Measurements from ENCODE around the gene CBX3. TPM values are rescaled to one million over a fixed set of nuclear protein-coding genes. Genes with fewer than 3 reads are reported as not detected.
A peak's percentile ranks its signal among the peaks of the same experiment; 100 is the strongest.
"Not testable (repeated sequence)": the region's sequence is repeated elsewhere in the genome, so short reads cannot be mapped to it uniquely, and the experiment has no call there.

The CBX3 gene
- total and polyA plus RNA-seq, 2 of the 13 experiments (the other 11 are each of a cell fraction or from before 2014, with no cell fraction given), result 53.9 to 249 TPM

DNA sequence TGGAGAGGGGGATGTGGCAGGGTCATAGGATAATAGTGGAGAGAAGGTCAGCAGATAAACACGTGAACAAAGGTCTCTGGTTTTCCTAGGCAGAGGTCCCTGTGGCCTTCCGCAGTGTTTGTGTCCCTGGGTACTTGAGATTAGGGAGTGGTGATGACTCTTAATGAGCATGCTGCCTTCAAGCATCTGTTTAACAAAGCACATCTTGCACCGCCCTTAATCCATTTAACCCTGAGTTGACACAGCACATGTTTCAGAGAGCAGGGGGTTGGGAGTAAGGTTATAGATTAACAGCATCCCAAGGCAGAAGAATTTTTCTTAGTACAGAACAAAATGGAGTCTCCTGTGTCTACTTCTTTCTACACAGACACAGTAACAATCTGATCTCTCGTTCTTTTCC, 25.6 kb upstream of the CBX3 start:
- DNase-seq (ENCODE audit: low spot score); H3K9ac ChIP-seq (ENCODE audit: insufficient read depth, low read depth, low read length); H3K79me2 ChIP-seq (ENCODE audit: insufficient read depth, low read length); H3K4me2 ChIP-seq (ENCODE audit: low read depth, low read length); BruUV-seq (replicated peaks); CTCF ChIA-PET (ENCODE audit: low intra/inter-chr PET ratio, low total read pairs); H3K27me3 ChIP-seq (ENCODE audit: control insufficient read depth in 1 of 2, insufficient read depth in 2 of 2, low read length in 2 of 2); ATAC-seq; H3K27ac ChIP-seq (ENCODE audit: extremely low read length, insufficient read depth, low read length); H2AFZ ChIP-seq (ENCODE audit: low read length); H3K4me1 ChIP-seq (ENCODE audit: insufficient read depth, low read length); H3K36me3 ChIP-seq (replicated peaks in 1 of 2; ENCODE audit: control insufficient read depth in 1 of 2, insufficient read depth in 2 of 2, low read length in 2 of 2); in situ Hi-C loops (cut with HindIII; ENCODE audit: extremely low pct_ligation_motif_present, low pct_unique_long_range_greater_than_20kb); H3K4me3 ChIP-seq (replicated peaks in 1 of 3; ENCODE audit: insufficient read depth in 1 of 3, low read depth in 2 of 3, low read length in 3 of 3); POLR2A ChIA-PET; H4K20me1 ChIP-seq (ENCODE audit: insufficient read depth, low read length); FAIRE-seq; intact Hi-C loops (cut with micrococcal nuclease; ENCODE audit: unreplicated experiment); H3K9me3 ChIP-seq (ENCODE audit: low read length): not testable (repeated sequence)
- peak; percentile 76 for TF ChIP-seq ZNF652 (CRISPR knock-in tag; IDR thresholded peaks at IDR 0.05; ENCODE audit: borderline replicate concordance, low read depth)
- 54% methylated on average over 1 of the region's 4 CpGs for WGBS (ENCODE audit: low lambda C conversion rate)

DNA sequence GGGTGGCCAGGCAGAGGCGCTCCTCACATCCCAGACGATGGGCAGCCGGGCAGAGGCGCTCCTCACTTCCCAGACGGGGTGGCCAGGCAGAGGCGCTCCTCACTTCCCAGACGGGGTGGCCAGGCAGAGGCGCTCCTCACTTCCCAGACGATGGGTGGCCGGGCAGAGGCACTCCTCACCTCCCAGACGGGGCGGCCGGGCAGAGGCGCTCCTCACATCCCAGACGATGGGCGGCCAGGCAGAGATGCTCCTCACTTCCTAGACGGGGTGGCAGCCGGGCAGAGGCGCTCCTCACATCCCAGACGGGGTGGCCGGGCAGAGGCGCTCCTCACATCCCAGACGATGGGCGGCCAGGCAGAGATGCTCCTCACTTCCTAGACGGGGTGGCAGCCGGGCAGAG, 24.8 kb upstream of the CBX3 start:
- H4K20me1 ChIP-seq (ENCODE audit: insufficient read depth, low read length); CTCF ChIA-PET (ENCODE audit: low intra/inter-chr PET ratio, low total read pairs); FAIRE-seq; intact Hi-C loops (cut with micrococcal nuclease; ENCODE audit: unreplicated experiment); H3K27me3 ChIP-seq (ENCODE audit: control insufficient read depth in 1 of 2, insufficient read depth in 2 of 2, low read length in 2 of 2); BruUV-seq (replicated peaks); H2AFZ ChIP-seq (ENCODE audit: low read length); H3K4me3 ChIP-seq (replicated peaks in 1 of 3; ENCODE audit: insufficient read depth in 1 of 3, low read depth in 2 of 3, low read length in 3 of 3); DNase-seq (ENCODE audit: low spot score); H3K36me3 ChIP-seq (replicated peaks in 1 of 2; ENCODE audit: control insufficient read depth in 1 of 2, insufficient read depth in 2 of 2, low read length in 2 of 2); POLR2A ChIA-PET; ATAC-seq; H3K27ac ChIP-seq (ENCODE audit: extremely low read length, insufficient read depth, low read length); H3K79me2 ChIP-seq (ENCODE audit: insufficient read depth, low read length); in situ Hi-C loops (cut with HindIII; ENCODE audit: extremely low pct_ligation_motif_present, low pct_unique_long_range_greater_than_20kb); H3K4me2 ChIP-seq (ENCODE audit: low read depth, low read length); H3K9me3 ChIP-seq (ENCODE audit: low read length); H3K9ac ChIP-seq (ENCODE audit: insufficient read depth, low read depth, low read length): not testable (repeated sequence)
- peaks cover 13% of the 10 kb centered on the region; the same call in 1 of the 2 replicates for H3K4me1 ChIP-seq (ENCODE audit: insufficient read depth, low read length)
- 95% methylated on average over 4 of the region's 26 CpGs for WGBS (ENCODE audit: low lambda C conversion rate)

DNA sequence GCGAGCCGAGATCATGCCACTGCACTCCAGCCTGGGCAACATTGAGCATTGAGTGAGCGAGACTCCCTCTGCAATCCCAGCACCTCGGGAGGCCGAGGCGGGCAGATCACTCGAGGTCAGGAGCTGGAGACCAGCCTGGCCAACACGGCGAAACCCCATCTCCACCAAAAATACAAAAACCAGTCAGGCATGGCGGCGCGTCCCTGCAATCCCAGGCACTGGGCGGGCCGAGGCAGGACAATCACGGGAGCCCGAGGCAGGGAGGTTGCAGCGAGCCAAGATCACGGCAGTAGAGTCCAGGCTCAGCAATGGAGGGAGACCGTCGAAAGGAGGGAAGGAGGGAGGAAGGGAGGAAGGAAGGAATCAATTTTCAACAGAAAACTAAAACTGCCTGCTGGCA, 24.3 kb upstream of the CBX3 start:
- in situ Hi-C loops (cut with HindIII; ENCODE audit: extremely low pct_ligation_motif_present, low pct_unique_long_range_greater_than_20kb); H3K4me2 ChIP-seq (ENCODE audit: low read depth, low read length); POLR2A ChIA-PET; H3K4me3 ChIP-seq (replicated peaks in 1 of 3; ENCODE audit: insufficient read depth in 1 of 3, low read depth in 2 of 3, low read length in 3 of 3); H3K9me3 ChIP-seq (ENCODE audit: low read length); H4K20me1 ChIP-seq (ENCODE audit: insufficient read depth, low read length); H2AFZ ChIP-seq (ENCODE audit: low read length); FAIRE-seq; DNase-seq (ENCODE audit: low spot score); CTCF ChIA-PET (ENCODE audit: low intra/inter-chr PET ratio, low total read pairs); H3K79me2 ChIP-seq (ENCODE audit: insufficient read depth, low read length); ATAC-seq; BruUV-seq (replicated peaks); H3K27ac ChIP-seq (ENCODE audit: extremely low read length, insufficient read depth, low read length); H3K27me3 ChIP-seq (ENCODE audit: control insufficient read depth in 1 of 2, insufficient read depth in 2 of 2, low read length in 2 of 2); intact Hi-C loops (cut with micrococcal nuclease; ENCODE audit: unreplicated experiment); H3K9ac ChIP-seq (ENCODE audit: insufficient read depth, low read depth, low read length); H3K36me3 ChIP-seq (replicated peaks in 1 of 2; ENCODE audit: control insufficient read depth in 1 of 2, insufficient read depth in 2 of 2, low read length in 2 of 2): not testable (repeated sequence)
- 95% methylated on average over 20 of the region's 20 CpGs for WGBS (ENCODE audit: low lambda C conversion rate)
- H3K4me1 ChIP-seq (ENCODE audit: insufficient read depth, low read length), result peaks cover 13% of the 10 kb centered on the region; the same call in 1 of the 2 replicates

Measured in HepG2 (cell line).